Kidney capillary endothelial cell (primary cell): Measurements from ENCODE around the gene LRBA.
"Not testable (repeated sequence)": the region's sequence is repeated elsewhere in the genome, so short reads cannot be mapped to it uniquely, and the experiment has no call there.

Source experiments
- DNase-seq: peaks from one replicate; pipeline ENCODE4 v3.0.0-alpha.2; 2018; ENCODE audit warnings: low spot score

Gene LRBA

DNA sequence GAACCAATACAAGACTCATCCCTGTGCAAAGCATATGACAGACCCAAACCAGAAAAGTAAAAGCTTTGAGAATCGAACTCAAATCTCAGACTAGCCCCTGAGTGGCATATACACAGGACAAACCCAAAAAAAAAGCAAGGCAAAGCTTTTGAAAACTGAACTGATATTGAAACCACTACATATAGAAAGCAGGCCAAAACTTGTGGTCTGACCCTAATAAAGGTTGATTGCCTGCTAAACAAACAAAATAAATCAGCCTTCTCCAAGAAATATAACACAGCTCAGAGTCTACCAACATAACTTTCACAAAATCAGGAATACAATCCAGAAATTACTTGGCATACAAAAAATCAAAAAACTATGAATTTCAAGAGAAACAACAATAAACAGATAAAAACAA, 40.3 kb downstream of the LRBA start:
- DNase-seq, result no peak

- DNase-seq, result no peak
Measured at GRCh38 chr4:150974252-150974640, 40.8 kb downstream of the LRBA start.

- no peak for DNase-seq
Measured at GRCh38 chr4:150973626-150974251, 41.3 kb downstream of the LRBA start.

DNA sequence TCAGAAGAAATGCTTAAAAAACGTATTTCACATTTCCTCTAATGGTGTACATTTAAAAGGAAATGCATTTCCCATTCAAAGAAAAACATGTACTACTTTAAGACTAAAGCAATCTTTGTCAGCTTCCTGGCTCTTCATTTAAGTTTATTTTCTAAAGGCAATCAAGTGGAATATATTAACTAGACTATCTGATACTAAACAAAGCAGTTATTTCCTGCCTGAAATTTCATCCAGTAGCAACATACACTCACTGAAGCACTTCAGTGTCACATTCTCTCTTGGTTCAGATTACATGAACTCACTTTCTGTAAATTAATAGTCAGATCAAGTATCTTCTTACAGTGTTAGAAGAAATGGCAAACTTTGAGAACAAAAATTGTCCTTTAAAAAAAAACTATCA, 42.5 kb downstream of the LRBA start:
- no peak for DNase-seq

DNA sequence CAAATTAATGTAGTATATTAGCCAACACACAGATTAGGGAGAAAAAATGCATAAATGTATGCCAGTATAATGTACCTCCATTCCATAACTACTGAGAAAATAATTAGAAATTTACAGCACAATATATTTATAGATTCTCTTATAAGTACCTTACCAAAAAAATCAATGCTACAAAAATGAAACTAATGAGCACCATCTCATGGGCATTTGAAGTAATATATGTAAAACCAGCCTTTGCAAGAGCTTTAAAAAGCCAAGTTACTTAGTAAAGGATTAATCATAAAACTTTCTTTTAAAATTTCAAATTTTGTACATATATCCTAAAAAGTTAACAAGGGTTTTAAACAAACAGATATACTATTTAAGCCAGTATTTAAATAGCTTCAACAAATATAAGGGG, 43.2 kb downstream of the LRBA start:
- no peak for DNase-seq

DNA sequence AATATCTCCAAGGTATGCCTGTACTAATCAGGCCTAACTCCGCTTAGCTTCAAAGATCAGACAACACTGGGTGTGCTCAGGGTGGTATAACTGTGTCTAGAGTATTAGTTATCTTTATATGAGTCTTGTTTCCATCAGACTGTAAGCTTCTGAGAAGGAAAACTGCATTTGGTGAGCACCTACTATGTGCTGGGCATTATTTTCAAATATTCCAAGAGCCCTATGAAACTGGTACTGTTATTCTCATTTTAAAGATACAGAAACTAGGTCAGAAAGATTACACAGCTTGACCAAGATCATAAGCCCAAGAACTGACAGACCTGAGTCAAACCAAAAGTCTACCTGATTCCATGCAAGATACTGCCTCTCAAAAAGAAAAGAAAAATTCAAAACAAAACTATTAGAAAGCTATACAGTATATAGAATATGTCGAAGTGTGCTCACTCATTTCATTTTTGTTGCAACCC, 44.4 kb downstream of the LRBA start:
- DNase-seq, result no peak

- DNase-seq, result no peak
Measured at GRCh38 chr4:150964754-150965153, 50.3 kb downstream of the LRBA start.

- not testable (repeated sequence) for DNase-seq
Measured at GRCh38 chr4:150963602-150964345, 51.3 kb downstream of the LRBA start.

- DNase-seq, result no peak
Measured at GRCh38 chr4:150962245-150962644, 52.8 kb downstream of the LRBA start.

GRCh38 chr4:150961566-150961965, 53.5 kb downstream of the LRBA start:
- no peak for DNase-seq

DNA sequence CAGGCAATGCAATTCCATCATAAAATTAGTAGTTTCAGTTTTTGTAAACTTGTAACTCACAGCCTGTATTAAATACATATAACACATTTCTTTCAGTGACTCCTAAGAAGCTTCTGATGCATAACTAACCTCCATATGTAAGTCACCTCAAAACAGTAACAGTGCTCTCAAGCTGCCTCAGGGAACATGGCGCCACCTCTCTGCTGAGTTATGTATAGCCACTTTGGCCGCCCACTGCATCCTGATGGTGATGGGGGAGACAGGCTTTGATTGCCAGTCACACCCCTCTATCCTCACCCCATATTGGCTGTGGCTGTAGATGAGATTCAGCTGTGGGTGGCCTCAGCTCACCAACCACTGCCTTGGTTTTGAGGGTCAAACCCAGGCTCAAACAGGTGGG, 54.3 kb downstream of the LRBA start:
- DNase-seq, result no peak

DNA sequence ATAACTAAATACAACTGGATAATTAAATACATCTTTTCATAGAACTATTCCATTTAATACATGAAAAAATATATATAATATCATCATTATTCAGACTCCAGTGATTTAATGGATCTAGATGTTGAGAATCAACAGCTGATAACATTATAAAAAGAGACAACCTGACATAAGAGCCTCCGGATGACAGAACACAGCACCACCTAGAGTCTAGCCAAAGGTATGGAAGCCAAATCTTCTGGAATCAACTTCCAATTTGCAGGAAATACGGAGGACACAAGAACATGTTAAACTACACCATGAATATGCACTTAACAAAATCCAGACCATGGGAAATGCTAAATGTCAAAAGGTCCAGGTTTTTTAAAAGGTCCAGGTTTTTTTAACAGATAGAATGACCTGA, 55.0 kb downstream of the LRBA start:
- DNase-seq, result peak; percentile 43

DNA sequence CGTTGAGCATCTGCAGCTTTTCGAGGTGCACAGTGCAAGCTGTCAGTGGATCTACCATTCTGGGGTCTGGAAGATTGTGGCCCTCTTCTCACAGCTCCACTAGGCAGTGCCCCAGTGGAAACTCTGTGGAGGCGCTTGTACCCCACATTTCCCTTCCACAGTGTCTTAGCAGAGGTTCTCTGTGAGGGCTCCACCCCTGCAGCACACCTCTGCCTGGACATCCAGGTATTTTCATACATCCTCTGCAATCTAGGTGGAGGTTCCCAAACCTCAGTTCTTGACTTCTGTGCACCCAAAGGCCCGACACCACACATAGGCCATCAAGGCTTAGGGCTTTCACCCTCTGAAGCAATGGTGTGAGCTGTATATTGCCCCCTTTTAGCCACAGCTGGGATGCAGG, 57.1 kb downstream of the LRBA start:
- DNase-seq, result not testable (repeated sequence)

DNA sequence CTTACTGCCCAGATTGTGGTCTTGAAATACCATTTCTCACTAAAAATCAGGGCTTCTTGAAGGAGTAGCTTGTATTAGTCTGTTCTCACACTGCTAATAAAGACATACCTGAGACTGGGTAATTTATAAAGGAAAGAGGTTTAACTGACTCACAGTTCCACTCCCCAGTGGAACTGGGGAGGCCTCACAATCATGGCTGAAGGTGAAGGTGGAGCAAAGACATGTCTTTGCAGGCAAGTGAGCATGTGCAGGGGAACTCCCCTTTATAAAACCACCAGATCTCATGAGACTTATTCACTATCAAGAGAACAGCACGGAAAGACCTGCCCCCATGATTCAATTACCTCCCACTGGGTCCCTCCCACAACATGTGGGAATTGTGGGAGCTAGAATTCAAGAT, 58.0 kb downstream of the LRBA start:
- not testable (repeated sequence) for DNase-seq

GRCh38 chr4:150953916-150954315, 61.2 kb downstream of the LRBA start:
- DNase-seq, result not testable (repeated sequence)

- no peak for DNase-seq
Measured at GRCh38 chr4:150952167-150952845, 62.8 kb downstream of the LRBA start.

GRCh38 chr4:150950657-150951288, 64.3 kb downstream of the LRBA start:
- peak; percentile 26 for DNase-seq

- no peak for DNase-seq
Measured at GRCh38 chr4:150949943-150950342, 65.1 kb downstream of the LRBA start.

DNA sequence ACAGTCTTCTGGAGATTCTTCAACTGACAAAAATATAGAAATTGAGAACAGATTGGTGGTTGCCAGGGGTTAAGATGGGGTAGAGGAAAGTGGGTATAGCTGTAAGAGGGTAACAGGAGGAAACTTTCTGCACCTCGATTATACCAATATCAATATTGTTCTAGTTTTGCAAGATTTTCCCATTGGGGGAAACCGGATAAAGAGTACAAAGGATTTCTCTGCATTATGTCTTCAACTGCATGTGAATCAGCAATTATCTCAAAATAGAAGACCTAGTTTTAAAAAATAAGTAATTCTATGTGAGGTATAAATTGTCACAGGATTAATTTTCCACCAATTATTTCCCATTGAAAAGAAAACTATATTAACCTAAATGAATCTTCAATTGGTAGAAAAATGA, 65.7 kb downstream of the LRBA start:
- no peak for DNase-seq

- no peak for DNase-seq
Measured at GRCh38 chr4:150948710-150949109, 66.4 kb downstream of the LRBA start.

GRCh38 chr4:150948074-150948473, 67.0 kb downstream of the LRBA start:
- DNase-seq, result no peak

DNA sequence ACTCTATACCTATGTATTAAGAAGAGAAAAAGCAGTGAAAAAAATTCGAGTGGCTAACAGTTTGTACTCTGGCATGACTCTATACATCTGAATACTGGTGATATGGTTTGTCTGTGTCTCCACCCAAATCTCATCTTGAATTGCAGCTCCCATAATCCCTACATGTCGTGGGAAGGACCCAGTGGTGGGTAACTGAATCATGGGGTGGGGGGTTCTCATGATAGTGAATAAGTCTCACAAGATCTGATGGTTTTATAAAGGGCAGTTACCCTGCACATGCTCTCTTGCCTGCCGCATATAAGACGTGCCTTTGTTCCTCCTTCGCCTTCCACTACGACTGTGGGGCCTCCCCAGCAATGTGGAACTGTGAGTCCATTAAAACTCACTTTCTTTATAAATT, 70.4 kb downstream of the LRBA start:
- DNase-seq, result no peak

DNA sequence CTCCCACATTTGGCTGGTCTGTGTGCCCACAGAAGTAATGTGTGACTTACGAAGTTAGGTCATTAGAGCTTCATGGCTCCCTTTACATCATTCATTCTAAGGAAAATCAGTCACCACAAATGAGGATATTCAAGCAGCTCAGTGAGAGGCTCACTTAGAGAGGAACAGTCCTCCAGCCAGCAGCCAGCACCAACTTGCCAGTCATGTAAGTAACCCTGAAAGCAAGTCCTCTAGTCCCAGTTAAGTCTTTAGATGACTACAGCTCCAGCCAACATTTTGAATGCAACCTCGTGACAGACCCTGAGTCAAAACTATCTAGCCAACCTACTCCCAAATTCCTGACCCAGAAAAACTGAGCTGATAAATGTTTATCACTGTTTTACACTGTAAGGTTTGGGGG, 71.3 kb downstream of the LRBA start:
- DNase-seq, result no peak
